DMS114 treated with DMSO at 0.1 percent for 48 hours (cell line): ENCODE data around the gene KCTD13.
"Not testable (repeated sequence)": the region's sequence is repeated elsewhere in the genome, so short reads cannot be mapped to it uniquely, and the experiment has no call there.

Experiments
- DNase-seq: peaks from one replicate; lab custom pipeline; 2025; ENCODE audit not compliant: unreplicated experiment; lab: John Stamatoyannopoulos, UW

The KCTD13 gene

DNA sequence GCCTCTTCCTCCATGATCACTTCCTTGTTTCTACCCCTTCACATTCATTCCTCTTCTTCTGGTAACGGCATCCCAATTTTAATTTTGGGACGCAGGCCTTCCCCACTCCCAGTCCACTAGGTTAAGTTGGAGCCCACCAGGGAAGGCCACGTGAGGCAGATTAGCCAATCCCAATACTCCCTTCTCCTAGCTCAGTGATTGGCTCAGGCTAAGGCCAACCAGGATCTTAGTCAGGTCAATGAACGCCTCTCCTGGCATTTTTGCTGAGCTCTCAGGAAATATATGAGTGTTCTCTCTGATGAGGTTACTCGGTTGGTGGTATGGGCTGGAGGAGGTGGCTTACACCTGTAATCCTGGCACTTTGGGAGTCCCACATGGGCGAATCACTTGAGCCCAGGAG is 42.0 kb downstream of the KCTD13 start:
- no peak for DNase-seq

DNA sequence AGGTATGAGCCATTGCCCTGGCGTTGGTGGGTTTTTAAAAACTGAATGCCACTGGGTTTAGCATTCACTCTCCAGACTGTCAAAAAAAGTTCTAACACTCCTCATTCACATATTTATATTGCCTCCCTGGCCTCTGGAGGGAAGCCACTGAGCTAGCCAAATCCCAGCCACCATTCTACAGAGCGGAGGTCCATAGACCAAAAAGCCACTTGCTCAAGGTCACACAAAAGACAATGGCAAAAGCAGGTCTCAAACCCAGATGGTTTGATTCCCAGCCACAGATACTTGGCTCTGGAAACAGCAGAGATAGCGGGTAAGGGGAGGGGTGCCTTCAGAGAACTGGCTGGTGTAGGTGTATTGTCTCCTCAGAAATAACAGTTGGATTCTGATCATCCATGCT is 45.0 kb downstream of the KCTD13 start:
- no peak for DNase-seq

DNA sequence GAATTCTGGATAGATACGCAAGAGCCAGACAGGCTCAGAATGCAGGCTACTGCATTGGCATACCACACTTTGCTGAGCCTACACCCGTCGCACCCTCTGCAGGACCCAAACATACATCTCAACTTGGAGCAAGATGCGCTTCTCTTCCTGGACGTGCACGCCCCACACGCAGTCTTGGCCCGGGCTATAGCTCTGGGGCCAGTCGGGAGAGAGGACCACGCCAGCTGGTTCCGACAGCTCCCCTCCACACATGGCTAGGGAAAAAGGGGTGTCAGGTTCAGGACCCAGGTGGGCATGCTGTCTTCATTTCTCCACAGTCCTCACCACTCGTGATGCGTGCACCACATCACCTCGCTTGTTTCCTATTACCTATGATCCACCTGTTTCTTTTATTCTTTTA is 47.9 kb downstream of the KCTD13 start:
- no peak for DNase-seq

DNA sequence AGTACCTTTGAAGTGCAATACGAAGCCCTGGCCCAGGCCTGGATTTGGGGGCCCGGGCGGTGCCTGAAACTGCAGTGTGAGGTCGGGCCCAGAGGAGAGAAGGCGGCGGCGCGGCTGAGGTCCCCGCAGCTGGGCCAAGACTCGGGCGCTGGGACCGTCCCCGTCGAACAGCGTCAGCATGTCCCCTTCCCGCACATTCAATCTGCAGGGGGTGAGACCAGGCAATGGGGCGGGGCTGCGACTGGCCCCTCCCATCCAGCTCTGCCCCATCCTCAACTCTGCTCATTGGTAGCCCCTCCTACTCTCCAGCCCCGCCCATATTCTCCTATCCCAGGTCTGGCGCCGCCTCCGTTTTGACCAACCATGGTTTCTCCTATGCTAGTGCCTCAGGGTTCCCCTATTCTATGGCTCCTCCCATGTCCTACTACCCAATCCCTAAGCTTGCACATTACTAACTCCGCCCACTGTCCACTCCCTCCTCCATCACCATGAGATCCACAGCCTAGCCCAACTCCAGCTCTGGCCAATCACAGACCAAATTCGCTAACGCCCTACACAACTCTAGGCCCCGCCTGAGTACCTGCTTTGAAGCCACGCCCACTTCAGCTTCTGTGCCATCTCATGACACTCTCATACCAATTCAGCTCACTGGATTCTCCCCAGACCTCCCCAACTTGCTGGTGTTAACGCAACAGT is 48.6 kb downstream of the KCTD13 start:
- DNase-seq: no peak

DNA sequence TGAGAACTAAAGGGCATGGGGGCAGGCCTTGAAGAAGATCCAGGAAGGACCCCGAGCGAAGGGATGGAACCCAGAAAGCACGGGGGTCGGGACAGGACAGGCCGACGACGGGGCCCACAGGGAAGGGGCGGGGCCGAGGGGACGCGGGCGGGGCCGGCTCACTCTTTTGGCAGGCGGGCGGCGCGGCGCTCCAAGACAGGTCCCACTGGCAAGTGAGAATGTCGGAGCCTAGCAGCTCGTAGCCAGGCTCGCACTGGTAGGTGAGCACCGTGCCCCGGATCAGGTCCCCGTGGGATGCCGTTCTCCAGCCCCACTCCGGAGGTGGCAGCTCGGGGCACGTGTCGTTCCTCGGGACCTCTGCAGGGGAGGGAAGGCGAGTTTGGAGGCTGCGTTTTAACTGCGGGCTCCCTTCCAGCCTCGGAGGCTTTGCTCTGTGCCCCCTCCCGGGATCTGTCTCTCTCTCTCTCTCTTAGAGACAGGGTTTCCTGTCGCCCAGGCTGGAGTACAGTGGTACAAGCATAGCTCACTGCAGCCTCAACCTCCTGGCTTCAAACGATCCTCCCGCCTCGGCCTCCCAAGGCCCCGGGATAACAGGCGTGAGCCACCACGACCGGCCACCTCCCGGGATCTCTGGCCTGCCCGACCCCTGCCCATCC is 49.3 kb downstream of the KCTD13 start:
- DNase-seq: no peak

DNA sequence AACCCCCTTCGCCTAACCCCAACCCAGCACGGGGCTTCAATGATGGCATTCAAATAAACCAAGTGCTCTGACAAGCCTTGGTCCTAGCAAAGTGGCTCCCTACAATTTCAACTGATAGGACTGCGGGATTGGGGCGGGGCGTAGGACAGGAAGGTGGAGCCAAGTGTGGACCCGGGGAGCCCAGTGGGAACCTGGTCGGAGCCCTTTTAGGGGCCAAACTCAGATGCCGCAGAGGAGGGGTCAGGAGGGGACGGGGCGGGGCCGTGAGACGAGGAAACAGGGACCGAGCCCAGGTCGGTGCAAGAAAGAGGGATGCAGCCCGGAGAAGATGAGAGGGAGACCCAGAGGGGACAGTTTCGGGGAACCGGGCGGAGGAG is 49.8 kb downstream of the KCTD13 start:
- no peak for DNase-seq

DNA sequence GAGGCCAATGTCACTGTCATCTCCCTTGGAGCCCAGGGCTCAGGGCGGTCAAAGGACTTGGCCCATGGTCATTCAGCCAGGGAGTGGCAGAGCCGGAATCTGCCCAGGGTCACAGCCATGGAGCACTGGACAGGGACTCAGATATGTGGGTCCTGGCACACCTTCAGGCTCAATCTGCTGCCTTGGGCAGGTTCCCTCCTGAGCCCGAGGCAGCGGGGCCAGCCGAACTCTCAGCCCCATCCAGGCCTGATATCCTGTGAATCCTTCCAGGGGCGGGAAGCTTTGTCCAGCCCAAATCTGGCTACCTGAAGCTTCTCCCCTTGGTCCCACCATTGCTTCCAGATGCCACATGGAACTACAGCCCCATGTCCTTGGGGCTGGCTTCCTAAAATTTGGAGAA is 50.8 kb downstream of the KCTD13 start:
- DNase-seq: no peak

DNA sequence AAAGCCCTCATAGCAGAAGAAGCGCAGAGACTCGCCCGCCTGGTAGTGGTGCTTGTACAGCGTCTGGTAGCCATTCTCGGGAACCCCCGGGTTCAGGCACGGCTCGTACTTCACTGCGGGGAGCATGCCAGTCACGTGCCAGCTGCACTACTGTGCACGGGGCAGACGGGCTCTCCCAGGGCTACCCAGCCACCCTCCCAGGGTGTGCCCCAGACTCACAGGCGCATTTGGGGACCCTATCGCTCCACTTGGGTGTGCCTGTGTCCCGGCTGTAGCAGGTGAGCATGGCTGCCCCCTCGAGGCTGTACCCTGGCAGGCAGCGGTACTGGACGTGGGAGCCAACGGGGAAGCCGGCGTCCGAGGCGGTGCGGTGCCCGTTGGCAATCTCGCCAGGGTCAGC is 52.7 kb downstream of the KCTD13 start:
- no peak for DNase-seq

DNA sequence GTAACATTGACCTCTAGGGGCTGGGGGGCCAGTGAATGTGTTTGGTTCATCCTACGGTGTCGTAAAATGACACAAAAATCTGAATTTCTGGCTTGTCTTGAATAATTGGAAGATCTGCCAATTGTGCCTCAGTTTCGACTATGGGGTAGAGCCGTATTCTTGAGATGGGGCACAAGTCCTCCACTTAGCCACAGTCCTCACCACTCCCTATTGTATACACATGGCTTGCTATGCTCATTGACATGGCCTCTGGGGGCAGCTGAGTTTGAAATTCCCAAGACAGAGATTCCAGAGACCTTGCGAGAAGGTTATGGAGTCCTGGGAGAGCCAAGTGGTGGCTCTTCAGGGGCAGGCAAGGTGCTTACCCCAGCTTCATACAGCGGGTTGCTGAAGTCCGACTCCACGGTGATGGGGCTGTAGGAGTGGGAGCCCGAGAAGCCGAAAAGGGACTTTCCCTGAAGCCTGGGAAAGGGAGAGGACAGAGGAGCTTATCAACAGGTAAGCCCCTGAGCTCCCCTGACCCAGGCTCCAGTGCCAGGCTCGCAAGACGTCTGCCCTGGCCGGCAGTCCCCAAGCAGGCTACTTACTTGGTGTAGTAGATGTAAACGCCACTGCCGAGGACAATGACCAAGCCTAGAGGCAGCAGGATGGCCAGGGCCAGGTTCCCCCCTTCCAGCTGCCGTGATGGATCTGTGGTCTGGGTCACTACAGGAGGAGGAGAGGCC is 54.0 kb downstream of the KCTD13 start:
- DNase-seq: no peak

DNA sequence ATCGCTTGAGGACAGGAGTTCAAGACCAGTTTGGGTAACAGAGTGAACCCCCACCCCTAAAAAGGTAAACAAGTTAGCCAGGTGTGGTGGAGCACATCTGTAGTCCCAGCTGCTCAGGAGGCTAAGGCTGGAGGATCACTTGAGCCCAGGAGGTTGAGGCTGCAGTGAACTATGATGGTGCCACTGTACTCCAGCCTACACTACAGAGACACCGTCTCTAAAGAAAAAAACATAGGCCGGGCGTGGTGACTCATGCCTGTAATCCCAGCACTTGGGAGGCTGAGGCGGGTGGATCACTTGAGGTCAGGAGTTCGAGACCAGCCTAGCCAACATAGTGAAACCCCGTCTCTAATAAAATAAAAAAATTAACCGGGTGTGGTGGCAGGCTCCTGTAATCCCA is 57.0 kb downstream of the KCTD13 start:
- DNase-seq: not testable (repeated sequence)

DNA sequence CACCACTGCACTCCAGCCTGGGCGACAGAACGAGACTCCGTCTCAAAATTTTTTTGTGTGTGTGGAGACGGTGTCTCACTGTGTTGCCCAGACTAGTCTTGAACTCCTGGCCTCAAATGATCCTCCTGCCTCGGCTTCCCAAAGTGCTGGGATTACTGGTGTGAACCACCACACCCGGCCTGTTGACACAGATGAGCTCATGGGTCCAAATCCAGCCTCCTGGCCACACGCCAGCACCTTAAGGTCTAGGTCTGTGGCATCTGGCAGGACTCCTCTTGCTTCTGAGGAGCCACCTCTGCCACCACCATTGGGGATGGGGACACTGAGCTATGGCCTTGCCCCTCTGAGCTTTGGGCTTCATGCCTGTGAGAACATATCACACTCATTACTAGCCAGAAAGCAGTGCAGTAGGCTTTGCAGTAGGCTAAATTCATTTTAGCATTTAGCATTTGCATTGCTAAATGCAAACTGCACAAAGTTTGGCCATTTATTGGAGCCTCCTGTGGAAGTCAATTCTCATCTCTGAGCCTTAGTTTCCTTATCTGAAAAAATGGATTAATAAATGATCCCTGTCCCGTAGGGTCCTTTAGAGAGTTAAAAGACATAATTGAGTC is 57.5 kb downstream of the KCTD13 start:
- DNase-seq: no peak

DNA sequence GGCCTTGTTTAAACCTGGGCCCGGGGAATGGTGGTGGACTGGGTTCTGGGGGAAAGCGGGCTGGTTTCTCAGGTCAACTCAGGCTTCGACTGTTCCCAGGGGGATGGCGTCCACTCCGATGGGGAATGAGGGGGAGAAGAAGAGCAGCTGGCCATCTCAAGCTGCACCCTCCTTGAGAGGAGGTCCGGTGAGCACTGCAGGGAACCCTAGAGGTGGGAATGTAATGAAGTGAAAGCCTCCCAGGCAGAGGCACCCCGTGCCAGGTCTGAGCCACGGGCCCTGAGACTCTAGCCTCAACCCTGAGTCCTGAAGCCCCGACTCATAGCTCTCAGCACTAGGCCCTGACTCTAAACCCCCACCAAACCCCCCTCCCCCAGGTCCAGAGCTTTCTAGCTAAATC is 61.8 kb downstream of the KCTD13 start:
- no peak for DNase-seq

DNA sequence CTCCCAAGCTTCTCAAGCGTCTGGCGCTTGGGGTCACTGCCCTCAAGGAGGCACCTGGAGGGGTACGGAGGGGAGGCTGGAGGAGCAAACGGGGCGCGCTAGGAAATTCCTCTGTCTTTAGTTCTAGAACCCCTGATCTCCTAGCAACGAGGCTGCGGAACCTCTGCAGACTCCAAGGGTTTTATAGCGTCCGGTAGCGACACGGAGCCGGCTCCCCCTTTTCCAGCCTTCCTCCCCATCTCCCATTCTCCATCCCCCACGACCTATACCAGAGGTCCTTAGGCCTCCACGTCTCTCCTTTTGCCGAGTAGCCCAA is 62.4 kb downstream of the KCTD13 start:
- DNase-seq: no peak

DNA sequence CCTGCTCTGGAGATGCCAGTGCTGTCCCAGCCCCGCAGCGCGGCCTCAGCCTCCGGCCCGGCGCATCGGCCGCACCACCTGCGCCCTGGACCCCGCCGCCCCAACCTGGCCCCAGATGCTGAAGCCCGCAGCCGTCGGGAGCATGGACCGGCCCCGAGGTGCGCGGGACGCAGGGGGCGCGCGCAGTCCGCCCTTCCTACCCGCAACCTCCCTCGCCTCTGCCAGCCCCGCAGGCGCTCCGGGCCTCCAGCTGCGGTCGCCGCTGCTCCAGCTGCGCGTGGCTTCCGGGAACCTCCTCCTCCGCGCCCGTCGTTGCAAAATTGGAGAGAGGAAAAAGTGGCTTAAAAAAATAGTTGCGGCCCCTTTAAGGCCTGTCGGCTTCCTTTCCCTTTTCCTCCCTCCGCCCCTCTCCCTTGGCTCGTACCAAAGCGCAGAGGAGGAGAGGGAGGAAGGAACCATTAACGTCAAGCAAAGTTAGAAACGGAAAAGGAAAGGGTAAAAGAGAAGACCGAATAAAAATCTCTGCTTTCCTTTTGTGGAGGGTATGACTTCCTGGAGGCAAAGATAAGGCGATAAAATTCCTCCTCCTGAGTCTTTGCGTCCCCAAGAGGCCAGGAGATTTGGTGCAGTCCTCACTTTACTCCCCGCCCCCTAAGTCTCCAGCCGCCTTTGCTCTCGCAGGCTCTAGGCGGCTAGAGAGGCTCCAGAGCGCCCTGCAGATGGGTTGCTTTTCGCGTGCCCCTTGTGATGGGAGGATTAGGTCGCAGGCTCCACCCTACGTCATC is 63.0 kb downstream of the KCTD13 start, which contains the start of gene CDIPT:
TSS of gene CDIPT (minus strand) at position 343 of the 785 bp plus-strand sequence. CDS start 369 bp downstream, outside the sequence.
- peak; percentile 96 for DNase-seq

DNA sequence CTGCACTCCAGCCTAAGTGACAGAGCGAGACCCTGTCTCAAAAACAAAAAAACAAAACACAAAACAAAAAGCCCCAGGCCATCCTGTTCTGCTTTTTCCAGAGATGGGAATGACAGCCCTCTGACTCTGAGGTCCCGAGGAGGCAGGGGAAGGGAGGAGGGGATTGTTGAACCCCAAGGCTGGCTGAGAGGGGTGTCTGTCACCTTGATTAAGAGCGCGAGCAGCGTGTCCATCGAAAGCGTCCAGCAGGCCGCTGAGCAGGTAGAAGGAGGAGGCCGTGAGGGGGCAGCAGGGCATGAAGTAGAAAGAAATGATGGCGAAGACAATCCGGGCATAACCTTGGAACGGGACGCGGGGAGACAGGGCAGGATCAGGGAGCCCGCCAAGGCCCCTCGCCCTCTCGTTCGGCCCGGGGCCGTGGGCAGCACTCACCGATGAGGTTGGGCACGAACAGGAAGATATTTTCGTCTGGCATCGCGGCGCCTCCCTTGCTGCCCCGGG is 63.6 kb downstream of the KCTD13 start:
- no peak for DNase-seq

DNA sequence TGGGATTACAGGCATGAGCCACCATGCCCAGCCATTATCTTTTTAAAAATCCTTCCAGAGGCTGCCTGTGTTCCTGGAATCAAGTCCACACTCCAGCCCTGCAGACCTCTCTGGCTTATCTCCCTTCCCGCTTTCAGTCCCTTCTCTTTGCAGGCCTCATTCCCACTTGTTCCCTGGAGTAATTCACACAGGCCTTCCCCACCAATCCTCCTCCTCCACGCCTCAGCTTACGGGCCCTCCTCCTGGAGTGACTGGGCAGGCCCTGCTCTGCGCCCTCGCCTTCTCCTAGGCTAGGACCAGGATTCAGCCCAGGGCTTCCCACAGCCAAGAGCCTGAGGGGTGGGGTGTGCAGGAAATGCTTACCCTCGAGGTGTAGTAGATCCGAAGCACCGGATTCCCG is 65.8 kb downstream of the KCTD13 start:
- no peak for DNase-seq

DNA sequence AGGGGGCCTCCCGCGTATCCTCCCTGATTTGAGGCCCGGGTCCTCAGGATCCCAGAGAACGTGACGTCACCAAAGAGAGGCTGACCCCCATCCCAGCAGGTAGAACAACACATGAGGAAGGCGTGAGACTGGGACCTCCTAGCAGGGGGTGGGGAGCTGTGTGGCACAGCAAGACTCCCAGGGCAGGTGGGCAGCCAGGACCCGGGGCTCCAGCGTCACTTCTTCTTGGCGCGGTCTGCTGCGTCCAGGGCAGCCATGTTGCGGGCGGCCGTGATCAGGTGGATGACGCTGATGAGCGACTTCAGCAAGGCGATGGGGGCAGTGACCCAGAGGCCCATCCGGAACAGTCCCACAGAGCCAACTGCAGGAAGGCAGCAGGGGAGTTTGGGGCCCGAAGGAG is 67.1 kb downstream of the KCTD13 start:
- DNase-seq: no peak

DNA sequence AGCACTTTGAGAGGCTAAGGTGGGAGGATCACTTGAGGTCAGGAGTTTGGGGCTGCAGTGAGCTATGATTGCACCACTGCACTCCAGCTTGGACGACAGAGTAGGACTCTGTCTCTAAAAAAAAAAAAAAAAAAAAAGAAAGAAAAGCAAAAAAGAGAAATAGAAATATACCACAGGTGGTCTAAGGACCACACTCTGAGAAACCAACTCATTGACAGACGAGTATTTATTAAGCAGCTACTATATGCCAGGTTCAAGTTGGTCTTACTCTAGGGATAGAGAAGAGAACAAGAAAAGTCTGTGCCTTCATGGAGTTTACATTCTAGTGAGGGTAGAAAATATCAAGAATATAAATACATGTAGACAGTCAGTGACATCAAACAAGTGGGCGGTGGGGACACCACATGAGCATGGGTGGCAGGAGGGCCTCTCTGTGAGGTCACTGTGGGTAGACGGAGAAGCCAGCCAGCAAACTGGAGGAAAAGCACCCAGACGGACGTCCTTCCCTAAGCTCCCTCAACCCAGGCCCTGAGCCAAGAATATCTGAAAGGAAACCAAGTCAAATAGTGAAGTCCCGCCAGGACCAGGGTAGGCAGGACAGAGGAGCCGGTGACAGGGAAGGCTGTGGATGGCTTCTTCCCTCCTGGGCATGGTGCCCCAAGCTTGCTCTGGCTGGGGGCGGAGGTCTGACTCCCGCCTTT is 67.7 kb downstream of the KCTD13 start:
- no peak for DNase-seq

DNA sequence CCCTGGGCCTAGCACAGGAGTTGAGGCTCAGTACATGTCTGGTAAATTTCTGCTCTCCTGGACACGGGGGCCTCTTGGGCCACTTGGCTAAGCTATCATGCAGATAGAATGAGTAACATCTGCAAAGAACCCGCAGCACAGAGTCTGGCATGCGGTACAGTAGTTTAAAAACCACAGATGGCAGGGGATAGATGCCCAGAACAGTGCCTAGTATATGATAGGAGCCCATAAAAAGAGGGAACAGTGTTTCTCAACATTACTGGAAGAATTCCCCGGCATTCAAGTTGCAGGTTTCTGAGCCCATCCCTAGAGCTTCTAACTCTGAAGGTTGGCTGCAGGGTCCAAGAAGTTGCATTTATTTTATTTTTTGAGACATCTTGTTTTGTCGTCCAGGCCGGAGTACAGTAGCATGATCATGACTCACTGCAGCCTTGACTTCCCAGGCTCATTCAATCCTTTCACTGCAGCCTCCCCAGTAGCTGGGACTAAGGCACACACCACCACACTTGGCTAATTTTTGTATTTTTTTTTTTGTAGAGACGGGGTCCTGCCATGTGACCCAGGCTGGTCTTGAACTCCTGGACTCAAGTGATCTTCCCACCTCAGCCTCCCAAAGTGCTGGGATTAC is 68.8 kb downstream of the KCTD13 start:
- no peak for DNase-seq
